Measurements from ENCODE around the gene ARX.

The ARX gene

DNA sequence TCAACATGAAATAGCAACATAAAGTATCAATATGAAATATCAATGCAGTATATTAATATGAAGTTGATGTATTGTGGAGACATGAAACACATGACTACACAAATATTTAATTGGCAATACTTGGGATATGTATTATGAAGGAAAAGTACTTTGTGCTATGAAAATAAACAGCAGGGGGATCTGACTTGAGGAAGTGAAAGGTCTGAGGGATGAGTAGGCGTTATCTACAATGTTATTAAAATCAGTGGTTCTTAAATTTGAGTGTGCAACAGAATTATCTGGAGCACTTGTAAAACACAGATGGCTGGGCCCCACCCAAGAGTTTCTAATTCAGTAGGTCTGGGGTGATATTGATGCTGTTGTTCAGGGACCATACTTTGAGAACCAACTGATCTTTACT, 27.4 kb upstream of the ARX start:
- Histone ChIP-seq H3K4me3 (no peak overlapping the region), H3K27ac (no peak overlapping the region)
- TF ChIP-seq, protein P1, sequence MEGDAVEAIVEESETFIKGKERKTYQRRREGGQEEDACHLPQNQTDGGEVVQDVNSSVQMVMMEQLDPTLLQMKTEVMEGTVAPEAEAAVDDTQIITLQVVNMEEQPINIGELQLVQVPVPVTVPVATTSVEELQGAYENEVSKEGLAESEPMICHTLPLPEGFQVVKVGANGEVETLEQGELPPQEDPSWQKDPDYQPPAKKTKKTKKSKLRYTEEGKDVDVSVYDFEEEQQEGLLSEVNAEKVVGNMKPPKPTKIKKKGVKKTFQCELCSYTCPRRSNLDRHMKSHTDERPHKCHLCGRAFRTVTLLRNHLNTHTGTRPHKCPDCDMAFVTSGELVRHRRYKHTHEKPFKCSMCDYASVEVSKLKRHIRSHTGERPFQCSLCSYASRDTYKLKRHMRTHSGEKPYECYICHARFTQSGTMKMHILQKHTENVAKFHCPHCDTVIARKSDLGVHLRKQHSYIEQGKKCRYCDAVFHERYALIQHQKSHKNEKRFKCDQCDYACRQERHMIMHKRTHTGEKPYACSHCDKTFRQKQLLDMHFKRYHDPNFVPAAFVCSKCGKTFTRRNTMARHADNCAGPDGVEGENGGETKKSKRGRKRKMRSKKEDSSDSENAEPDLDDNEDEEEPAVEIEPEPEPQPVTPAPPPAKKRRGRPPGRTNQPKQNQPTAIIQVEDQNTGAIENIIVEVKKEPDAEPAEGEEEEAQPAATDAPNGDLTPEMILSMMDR (IDR thresholded peaks at IDR 0.05), result no peak
- no peak for DNase-seq (ENCODE audit: low spot score)

DNA sequence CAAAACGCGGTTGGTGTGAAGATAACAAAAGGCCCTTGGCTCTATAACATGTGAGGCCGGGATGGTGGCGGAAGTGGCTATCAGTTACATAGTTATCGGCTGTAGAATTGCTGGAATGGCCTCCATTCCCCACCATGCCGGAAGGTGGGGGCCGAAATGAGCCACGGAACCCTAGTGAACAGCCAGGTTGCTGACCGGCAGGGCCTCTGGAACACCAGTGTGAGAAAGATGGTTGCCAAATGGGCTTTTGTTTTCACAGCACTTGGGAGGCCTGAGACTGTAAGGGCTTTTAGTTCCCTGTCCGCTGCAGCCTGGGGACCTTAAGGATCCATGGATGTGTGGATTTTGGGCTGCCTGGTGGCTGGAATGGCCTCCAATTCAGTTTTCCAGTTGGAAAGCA, 23.3 kb upstream of the ARX start:
- no peak overlapping the region for H3K27ac ChIP-seq
- TF ChIP-seq, protein P1 (IDR thresholded peaks at IDR 0.05), result no peak
- DNase-seq (ENCODE audit: low spot score), result no peak
- H3K4me3 ChIP-seq, result no peak overlapping the region

DNA sequence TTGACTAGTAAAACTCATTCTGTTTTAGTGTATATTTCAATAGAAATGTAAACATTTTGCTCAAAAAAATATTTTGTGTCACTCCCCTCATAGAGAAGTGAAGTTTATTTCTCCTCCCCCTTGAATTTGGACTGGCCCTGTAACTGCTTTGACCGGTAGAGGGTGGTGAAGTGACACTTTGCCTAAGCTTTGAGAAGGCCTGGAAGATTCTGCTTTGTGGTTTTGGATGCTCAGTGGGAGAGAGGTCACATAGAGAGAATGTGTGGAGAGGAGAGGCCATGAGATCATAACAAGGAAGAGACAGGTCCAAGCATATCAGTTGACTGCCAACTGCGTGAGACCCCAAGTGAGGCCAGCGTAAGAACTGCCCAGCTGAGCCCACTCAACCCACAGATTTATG, 19.1 kb upstream of the ARX start:
- no peak for DNase-seq (ENCODE audit: low spot score)
- TF ChIP-seq, protein P1 (IDR thresholded peaks at IDR 0.05), result no peak
- H3K27ac ChIP-seq, result no peak overlapping the region
- no peak overlapping the region for H3K4me3 ChIP-seq

DNA sequence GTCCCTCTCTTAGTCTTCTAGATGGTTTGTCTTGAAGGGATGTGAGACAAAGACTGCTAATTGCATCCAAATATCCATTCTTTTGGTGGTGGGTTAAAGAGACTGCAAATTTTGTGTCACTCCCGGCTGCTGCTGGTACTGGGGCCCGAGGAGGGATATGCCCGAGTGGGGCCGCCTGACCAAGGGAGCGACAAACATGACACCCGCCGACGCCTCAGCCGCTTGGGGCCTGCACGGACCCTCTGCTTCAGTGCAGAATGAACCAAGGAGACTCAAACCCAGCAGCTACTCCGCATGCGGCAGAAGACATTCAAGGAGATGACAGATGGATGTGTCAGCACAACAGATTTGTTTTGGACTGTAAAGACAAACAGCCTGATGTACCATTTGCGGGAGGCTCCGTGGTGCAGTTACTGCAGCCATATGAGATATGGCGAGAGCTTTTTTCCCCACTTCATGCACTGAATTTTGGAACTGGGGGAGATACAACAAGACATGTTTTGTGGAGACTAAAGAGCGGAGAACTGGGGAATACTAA, 13.6 kb upstream of the ARX start:
- DNase-seq (ENCODE audit: low spot score), result no peak
- TF ChIP-seq, protein P1 (IDR thresholded peaks at IDR 0.05), result no peak

DNA sequence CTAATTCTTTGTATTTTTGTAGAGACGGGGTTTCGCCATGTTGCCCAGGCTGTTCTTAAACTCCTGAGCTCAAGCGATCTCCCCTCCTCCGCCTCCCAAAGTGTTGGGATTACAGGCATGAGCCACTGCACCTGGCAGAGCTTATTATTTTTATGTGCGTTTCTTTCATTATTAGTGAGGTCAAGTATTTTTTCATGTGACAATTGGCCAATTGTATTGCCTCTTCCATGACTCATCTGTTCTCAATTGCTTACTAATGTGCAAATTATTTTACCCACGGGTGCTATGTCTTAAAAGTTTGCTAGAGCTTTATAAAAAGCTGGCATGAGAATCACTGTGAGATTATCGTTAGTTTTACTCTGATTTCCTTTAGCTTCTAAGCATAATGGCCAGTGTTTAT, 13.0 kb upstream of the ARX start:
- TF ChIP-seq, protein P1 (IDR thresholded peaks at IDR 0.05), result no peak
- no peak for DNase-seq (ENCODE audit: low spot score)
- H3K4me3 ChIP-seq, result no peak overlapping the region
- H3K27ac ChIP-seq, result no peak overlapping the region

More for the DNA sequence above, 13.6 kb upstream of the ARX start:
- H3K4me3 ChIP-seq, result no peak overlapping the region
- H3K27ac ChIP-seq, result no peak overlapping the region

DNA sequence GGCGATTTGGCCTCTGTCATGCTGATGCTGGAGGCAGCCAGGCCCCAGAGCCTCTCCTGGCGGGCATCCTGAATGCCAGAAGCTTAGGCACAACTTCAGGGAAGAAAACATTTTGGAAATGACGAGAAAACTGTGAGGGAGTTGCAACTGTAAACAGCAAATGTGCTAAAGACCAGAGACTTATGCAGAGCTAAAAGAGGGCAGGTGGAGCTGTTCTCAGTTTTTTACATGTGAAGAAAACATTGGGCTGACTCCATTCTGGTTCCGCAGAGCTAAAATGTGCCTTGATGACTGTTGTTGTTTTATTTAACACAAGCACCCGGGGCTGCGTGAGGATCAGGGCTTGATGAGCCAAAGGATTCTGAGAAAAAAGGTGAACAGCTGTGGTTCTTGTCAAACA, 10.8 kb upstream of the ARX start:
- Histone ChIP-seq H3K4me3 (no peak overlapping the region), H3K27ac (no peak overlapping the region)
- TF ChIP-seq, protein P1 (IDR thresholded peaks at IDR 0.05), result no peak
- no peak for DNase-seq (ENCODE audit: low spot score)

DNA sequence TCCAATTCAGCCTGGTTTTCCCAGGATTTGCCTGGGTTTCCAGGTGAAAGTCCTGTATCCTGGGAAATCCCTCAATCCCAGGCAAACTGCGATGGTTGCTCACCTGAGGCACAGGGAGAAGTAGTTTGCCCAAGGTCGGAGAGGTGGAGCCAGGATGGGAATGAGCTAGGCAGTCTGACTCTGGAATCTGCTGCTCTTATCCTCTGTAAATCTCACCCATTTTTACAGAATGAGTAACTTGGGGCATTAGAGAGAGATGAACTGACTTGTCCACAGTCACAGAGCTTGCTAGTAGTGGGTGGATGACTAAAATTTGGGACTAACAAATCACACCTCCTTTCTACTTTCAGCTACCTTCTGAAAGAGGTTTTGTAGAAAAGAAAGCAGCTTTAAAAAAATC, 9.8 kb upstream of the ARX start:
- no peak overlapping the region for H3K4me3 ChIP-seq
- TF ChIP-seq, protein P1 (IDR thresholded peaks at IDR 0.05), result no peak
- DNase-seq (ENCODE audit: low spot score), result no peak
- no peak overlapping the region for H3K27ac ChIP-seq
